Measurements from ENCODE around the gene CISTR.

DNA sequence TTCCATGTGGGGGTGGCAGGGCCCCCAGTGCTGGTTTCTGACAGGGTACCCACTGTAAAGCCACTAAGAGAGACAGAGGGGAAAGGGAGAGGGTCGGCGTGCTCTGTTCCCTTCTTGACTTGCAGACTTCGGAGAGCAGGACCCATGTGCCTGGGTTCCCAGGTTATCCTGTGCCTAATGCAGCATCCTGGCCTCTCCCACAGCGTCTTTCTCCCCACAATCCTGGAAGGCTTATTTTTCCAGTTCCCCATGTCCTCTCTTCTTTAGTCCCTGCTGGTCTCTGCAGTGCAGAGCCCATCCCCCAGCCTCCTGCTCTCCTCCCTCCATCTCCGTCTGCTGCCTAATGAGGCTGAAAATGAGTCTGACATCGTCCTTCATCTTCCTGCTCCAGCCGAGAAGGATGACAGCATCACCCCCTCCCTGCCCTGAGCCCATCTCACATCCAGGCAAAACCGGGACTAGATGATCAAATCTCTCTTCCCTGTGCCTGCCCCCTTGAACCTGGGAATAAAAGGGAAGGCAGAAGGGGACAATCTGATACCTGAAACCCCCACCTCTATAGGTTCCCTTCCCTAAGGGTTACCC lies 39.6 kb downstream of the CISTR start:
- TF ChIP-seq, protein P1, sequence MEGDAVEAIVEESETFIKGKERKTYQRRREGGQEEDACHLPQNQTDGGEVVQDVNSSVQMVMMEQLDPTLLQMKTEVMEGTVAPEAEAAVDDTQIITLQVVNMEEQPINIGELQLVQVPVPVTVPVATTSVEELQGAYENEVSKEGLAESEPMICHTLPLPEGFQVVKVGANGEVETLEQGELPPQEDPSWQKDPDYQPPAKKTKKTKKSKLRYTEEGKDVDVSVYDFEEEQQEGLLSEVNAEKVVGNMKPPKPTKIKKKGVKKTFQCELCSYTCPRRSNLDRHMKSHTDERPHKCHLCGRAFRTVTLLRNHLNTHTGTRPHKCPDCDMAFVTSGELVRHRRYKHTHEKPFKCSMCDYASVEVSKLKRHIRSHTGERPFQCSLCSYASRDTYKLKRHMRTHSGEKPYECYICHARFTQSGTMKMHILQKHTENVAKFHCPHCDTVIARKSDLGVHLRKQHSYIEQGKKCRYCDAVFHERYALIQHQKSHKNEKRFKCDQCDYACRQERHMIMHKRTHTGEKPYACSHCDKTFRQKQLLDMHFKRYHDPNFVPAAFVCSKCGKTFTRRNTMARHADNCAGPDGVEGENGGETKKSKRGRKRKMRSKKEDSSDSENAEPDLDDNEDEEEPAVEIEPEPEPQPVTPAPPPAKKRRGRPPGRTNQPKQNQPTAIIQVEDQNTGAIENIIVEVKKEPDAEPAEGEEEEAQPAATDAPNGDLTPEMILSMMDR (IDR thresholded peaks at IDR 0.05; ENCODE audit: borderline replicate concordance, extremely low read depth, low read length, poor library complexity, severe bottlenecking): no peak
- no peak for TF ChIP-seq EZH2 (IDR thresholded peaks at IDR 0.05; ENCODE audit: borderline replicate concordance, low read depth, low read length, severe bottlenecking)

Measured in DND-41 (cell line).